Measurements from ENCODE around the gene UCK2.

UCK2 gene

DNA sequence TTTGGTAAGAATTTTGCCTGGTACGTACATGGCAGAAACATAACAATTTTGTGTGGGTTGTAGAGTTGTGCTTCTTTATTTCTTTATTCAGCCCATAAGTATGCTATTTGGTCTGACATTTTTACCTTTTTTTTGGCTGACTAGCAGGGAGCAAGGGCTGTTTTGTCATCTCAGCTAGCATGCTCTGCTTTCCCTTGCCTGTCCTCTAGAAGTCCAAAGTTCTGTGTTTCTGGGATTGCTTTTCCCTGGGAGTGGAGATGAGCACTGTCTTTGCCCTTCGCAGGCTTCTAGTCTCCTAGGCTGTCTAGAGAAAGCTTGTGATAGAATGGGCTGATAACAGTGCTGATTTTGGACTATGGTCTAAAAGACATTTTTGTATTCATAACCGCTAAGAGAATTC lies 7.5 kb downstream of the UCK2 start:
- no peak for DNase-seq

DNA sequence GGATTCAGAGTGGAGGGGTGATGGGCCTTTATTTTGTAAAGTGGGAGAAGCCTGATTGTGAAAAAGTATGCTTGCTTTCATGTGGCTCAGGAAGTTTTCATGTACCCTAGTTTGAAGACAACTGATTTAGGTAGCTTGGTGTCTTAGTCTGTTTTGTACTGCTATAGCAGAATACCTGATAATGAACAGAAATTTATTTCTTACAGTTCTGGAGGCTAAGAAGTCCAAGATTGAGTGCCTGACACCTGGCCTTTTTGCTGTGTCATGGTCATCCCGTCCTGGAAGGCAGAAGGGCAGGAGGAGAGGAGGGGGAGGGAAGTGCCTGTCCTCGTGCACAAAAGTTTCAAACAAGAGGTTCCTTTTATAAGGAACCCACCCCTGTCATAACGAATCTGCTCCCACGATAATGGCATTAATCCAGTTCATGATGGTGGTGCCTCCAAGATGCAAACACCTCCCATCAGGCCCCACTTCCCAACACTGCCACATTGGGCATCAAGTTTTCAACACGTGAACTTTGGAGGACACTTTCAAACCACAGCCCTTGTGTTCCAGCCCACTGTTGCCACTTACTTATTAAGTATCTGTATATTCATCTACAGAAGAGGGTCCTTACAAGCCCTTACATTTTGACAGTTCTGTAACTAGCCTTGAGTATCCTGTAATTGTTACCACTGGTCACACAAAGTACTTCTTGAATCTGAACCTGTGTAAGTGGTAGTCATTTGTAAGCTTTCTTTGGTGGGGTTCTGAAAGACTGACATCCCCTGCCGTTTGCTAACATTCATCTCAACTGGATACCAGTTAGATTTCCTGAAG lies 9.5 kb downstream of the UCK2 start:
- DNase-seq = no peak

DNA sequence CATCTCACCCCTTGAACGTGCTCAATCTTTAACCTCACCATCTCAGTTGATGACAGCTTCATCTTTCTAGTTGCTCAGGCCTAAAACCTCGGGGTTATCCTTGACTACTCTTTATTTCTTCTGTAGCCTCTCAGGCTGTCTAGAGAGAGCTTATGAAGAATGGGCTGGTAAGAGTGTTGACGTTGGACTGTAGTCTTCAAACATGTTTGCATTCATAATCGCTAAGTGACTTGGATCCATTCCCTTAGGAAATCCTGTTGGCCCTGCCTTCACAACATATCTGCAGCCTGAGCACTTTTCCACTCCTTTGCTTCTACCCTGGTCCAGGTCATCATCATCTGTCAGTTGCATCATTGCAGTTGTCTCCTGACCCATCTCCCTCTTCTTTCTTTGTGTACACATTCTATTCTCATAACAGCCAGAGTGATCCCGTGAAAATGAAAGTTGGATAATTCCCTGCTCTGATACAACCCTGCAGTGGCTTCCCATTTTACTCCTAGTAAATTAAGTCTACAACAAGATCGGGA lies 10.5 kb downstream of the UCK2 start:
- DNase-seq = no peak

DNA sequence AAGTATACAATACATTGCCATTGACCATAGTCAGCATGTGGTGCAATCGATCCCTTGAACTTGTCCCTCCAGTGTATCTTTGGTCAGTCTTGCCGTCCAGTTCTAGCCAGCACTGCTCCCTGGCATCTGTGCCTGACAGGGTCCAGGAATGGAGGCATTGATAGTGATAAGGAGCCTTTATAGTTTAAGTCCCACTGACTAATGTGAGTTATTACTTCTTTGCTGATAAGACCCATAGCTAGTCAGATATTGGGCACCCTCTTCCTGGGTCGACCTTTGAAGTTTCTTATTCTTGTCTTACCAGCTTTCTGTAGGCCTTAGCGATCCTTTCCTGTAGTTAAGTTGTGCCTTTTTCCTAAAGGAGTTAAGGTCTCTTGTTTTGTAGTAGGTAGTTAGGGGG lies 13.0 kb downstream of the UCK2 start:
- no peak for DNase-seq

DNA sequence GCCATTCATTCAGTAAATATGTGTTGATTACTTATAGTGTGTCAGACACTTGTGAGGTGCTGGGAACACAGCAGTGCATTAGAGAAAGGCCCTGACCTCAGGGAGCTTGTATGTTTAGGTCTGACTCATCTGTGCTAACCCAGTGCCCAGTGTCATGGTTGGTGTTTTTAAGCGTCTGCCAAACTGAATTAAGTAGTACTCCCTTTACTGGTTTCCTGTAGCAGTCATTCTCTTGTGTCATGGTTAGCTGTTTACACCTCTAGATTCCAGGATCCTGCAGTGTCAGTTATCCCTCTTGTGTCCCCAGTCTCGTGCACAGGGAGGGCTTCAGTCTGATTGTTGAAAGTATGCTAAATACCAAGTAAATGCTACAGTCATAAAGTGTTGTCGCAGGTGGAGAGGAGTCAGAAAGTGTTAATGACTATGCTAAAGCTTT lies 14.2 kb downstream of the UCK2 start:
- DNase-seq = no peak

DNA sequence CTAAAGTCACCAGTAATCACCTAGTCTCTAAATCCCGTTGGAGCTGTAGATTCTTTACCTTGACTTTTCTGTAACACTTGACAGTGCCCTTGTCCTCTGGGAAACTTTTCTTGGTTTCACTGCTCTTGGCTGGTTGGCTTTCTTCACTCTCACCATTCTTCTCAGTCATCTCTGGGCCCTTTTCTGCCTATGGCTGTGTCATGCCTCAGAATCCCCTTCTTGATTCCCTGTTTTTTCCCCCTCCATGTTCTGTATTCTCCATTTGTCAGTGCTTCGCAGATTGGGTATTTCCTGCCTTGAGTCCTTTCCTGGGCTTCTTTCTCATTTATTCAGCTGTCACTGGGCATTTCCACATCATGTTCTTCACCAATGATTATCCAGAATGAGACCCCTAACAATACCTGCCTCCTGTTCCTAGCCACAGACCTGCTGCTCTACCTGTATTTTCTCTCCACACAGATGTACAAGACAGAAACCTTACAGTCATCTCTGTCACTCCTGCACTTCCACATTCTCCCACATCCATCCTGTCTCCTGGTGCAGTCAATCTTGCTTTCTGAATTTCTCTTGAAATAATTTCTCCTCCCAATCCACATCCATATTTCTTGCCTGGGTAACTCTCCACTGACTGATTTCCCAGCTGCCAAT lies 14.7 kb downstream of the UCK2 start:
- DNase-seq = no peak

DNA sequence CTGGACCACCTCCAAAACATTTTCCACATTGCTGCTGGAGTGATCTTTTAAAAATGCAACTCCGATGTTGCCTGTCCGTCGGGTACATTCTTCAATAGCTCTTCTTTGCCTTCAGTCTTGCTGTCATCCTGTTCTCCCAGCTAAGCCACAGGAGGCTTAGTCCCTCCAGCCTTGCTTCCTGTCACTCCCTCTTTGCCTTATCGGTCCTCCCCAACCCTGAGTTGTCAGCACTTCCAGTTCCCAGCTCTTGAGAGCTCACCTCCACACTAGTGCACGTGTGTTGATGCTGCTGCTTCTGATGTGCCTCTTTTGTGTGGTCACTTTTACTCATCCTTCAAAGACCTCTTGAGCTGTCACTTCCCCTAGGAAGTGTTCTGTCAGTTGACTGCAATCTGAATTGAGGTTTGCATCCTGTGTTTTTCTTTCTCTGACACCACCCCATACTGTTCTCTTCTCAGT lies 15.3 kb downstream of the UCK2 start:
- peak in 1 of 2 experiments; percentile 32 for DNase-seq

DNA sequence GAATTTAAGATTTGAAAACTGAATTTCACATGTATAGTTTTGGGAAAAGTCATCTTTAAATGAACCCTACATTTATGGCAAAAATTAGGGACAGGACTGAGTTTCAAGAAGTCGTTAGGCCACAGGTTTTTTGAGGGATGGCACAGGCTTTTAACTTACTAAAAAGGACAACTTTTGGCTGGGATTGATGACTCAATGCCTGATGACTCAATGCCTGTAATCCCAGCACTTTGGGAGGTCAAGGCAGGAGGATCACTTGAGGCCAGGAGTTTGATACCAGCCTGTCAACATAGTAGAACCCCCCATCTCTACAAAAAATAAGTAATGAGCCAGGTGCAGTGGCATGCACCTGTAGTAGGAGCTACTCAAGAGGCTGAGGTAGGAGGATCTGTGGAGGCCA lies 15.9 kb downstream of the UCK2 start:
- no peak for DNase-seq

DNA sequence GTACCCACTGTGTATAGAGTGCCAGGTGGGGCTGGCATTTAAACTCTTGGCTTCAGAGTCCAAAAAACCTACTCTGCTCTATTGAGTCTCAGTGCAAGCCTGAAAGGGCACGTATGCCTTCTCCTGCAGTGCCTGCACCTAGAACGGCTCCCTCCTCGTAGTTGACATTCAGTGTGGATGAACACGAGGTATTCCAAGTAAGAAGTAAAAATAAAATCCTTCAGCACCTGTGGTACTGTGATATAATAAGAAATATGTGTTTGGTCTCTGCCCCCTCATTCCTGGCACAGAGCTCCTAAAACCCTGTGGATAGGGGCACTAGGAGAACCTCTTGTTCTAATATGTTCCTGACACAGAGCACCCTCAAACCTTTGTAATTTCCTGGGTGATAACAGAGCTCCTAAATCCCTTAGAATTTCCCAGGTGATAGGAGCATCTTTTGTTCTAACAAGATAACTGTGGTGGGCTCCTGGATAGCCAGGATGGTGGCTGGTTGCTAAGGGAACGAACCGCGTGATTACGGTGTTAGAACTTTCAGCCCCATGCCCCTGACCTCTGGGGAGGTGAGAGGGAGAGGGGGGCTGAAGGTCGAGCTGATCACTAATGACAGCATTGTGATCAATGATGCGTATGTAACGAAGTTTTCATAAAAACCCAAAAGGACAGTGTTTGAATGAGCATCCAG lies 16.8 kb downstream of the UCK2 start:
- no peak for DNase-seq

DNA sequence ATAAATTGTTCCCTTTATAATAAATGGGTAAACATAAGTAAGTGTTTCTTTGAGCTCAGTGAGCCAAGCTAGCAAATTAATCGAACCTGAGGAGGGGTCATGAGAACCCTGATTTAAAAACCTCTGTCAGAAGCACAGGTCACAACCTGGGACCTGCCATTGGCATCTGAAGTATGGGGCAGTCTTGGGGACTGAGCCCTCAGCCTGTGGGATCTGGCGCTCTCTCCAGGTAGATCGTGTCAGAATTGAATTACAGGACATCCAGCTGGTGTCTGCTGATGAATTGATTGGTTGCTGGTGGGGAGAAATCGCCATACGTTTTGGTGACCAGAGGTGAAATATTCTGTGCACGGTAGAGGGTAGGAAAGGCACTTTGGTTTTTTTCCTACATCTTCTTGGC lies 17.5 kb downstream of the UCK2 start:
- DNase-seq = no peak

DNA sequence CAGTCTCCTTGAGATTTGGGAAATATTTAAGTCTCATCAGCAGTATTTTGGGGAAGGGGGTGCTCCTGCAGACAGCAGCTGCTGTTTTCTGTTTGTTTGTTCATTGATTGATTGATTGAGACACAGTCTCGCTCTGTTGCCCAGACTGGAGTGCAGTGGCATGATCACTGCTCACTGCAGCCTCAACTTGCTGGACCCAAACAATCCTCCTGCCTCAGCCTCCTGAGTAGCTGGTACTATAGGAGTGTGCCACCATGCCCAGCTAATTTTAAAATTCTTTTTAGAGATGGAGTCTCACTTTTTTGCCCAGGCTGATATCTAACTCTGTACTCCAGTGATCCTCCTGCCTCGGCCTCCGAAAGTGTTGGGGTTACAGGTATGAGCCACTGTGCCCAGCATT lies 18.2 kb downstream of the UCK2 start:
- DNase-seq = no peak

DNA sequence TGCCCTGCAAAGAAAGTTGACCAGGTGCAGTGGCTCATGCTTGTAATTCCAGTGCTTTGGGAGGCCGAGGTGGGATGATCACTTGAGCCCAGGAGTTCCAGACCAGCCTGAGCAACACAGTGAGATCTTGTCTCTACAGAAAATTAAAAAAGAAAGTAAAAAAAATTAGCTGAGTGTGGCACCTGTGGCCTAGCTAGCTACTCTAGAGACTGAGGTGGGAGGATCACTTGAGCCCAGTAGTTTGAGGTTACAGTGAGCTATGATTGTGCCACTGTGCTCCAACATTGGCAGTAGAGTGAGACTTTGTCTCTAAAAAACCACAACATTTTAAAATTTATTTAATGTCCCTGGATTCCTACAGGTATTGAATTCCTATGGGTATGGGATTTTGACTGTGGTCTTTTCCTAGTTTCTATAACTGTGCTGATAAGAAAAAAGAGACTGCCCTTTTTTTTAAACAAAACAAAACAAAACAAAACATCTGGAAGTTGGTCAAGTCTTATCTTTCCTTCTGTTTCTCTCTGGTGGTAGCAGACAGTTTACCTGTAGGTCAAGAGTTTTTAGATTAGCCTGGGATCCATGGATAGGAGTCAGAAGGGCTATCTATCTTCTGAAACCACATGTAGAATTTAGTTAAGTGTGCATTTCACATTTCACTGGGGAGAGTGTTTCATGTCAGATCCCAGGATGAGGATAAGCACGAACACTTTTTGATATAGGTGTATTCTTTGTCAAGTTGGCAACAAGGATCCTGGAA lies 18.8 kb downstream of the UCK2 start:
- DNase-seq = no peak

DNA sequence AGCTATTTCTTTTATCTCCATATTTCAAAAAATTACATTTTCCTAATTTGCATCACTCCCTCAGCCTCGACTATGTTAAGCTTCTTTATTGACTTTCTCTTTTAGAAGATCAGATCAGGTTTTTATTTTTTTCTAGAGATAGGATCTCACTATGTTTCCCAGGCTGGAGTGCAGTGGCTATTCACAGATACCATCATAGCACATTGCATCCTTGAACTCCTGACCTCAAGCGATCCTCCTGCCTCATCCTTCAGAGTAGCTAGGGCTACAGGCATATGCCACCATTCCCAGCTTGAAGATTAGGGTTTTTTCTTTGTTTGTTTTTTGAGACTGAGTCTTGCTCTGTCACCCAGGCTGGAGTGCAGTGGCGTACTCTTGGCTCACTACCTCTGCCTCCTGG lies 20.1 kb downstream of the UCK2 start:
- DNase-seq = no peak

DNA sequence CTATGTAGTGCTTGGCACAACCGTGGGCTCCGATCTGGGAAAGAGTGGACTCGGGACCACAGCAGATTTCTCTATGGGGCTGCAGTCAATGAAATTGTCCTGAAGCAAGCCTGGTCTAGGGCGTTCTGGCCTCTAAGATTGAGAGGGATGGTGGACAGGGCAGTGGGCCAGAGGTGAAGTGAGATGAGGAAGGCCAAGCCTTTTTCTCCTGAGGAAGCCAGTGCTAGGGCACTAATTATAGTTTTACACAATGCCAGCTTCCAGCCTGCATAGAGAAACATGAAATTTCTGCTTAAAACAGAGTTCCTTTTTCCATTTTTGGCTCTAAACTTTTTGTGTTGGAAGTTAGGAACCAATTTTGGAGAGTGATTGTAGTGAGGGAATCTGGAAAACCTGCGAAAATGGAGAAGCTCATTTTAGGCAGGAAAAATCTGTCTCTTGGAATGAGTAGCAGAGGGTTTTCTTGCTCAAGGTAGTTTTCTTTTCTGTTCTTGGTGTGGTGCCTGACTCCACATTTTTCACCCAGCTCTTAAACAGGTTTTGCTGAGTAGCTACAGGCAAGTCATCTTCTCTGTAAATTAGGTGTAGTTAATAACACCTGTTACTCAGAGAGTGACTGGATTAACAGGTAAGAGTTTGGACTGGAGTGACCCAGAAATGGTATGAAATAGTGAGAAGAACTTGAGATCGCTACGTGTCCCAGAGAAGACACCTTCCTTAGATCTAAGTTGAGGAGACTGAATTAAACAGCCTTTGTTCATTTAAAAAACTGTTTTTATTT lies 22.1 kb downstream of the UCK2 start:
- DNase-seq = no peak

DNA sequence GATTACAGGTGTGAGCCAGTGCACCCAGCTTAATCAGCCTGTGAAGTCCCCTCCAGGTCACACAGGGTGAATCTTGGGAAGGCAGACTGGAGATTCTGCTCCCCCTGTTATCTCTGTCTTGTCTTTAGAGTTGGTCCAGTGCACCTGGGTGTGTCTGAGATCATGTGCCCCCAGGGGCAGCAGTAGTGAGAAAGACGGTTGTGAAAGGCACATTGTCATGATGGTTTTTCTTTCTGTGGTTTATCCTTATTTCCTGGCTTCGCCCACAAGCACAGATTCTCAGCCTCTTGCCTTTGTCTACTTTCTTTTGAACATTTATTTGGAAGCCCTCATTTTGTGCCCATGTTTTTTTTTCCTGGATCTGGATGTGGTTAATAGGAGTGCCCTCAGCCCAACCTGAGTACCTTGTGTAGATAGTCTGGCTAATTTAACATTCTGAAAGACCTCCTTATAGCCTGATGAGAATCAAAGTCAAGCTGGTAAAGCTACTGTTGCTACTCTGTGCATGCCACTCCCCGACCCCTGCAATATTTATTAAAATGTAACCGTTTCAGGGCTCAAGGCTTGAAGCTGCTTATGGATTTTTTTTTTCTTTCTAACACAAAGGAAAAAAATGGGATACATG lies 23.7 kb downstream of the UCK2 start:
- no peak for DNase-seq

DNA sequence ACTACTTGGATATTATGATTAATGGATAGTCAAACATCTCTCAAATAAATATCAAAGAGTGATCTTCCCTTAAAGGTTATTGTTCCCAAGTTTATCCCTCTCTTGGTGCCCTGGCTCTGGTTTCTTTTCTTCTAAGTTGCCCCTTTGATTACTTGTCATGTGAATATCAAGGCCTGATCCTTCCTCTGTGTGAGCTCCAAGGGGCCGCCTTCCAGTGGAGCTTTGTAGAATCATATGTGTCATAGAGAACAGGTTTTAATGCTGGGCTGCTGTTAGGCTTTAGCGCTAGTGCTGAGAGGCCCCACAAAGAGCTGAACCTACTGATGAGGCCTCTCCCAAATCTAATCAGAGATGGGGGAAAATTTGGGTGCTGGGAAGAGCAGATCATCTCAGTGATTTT lies 25.5 kb downstream of the UCK2 start:
- DNase-seq = no peak

DNA sequence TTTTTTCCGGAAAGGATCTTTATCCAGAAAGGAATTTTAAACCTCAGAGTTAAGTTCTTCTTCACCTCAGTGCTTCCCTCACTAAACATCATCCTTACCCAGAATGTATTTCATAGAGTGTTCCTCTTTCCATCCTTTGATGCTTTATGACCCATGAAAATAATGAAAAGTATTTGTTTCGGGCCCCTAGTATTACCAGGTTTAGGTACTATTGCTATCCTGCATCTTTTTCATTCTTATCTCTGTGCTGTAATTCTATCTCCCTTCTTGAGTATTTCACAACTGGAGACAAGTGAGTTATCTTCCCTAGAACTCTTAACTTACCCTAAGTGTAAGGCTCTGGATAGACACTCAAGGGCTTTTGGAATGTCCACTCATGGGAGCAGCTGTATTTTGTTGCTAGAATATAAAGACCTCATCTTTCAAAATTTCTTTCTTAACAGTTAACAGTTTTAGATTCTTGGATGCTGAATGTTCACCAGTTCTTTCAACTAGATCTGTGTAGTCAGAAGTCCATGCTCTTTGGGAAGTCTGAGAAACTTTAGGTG lies 26.2 kb downstream of the UCK2 start:
- no peak for DNase-seq

DNA sequence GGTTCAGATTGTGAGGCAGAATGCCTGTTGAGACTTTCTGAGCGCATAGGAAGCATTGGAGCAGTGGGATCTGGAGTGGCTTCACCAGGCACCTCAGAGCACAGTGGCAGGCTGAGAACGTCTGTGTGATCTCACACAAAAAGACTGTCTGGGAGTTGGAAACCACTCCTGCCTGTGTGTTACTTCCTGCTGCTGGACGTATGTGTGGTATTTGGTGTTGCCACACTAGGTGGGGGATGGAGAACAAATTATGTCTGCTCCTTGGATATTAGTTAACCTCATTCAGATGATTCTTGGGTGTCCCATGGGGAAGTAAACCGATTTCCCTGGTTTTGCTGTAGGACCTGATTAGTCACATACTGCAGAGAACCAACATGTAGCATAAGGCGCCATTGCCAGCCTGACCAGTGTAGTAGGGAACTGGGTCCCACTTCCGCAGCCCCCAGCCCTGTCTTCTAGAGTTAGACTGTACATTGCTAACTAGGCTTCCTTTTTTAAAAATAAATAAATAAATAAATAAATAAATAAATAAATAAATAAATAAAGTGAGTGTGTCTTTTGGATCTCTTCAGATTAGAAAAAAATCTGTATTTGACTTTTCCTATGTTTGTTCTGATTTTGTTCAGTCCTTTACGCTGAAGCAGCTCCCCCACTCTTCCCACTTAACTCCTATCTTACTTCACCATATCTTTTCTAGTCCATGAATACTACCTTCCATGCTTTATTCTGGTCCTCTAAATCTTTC lies 26.9 kb downstream of the UCK2 start:
- DNase-seq = no peak

DNA sequence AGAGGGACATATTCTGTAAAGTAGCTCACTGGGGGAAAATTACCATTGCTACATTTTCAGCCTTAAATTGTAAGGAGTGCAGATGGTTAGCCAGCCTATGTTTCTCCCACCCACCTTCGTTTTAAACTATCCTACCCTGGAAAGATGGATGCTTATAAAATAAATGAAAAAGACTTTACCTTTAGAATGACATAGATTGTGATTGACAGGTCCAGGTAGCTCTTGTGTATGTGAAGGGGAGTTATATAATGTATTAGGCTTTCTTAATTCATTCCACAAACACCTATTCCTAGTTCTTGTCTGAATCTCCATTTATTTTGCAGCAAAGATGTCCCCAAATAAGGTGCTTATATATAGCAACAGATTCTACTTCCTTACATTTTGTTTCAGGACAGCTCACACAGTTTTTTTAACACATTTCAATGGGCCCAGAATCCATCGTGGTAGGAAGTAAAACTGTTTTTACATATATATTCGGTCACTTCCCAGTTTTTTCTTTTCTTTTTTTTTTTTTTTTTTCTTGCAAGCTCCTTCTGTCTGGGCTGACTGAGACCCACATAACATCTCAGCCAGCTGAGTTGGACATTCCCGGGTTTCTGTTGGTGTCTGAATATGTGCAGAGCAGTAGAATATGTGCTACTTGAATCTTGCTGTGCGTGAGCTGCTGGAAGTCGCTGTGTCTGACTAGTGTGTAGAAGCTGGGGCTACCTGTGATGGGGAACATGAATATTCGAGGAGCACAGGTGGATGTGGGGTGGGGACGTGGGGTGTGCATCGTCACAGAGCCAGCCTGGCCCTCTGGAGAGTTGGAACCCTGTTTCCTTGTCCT lies 27.8 kb downstream of the UCK2 start:
- DNase-seq = no peak

DNA sequence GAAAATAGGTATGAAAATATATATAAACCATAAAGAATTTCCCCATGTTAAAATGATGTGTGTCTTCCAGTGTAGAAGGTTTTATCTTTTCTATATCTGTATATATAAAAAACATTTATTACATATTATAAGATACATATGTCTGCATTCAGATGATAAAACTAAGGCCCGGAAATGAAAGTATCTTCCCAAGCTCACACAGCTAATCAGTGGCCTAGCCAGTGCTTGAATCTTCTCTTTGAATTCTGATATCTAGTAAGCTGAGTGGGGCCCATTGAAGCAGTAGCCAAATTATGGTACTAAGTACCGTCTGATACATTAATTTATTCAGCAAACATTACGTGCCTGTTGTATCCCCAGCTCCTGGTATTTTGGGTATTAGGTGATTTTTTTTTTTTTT lies 28.6 kb downstream of the UCK2 start:
- no peak for DNase-seq
